Measurements from ENCODE around the gene INIP.

DNA sequence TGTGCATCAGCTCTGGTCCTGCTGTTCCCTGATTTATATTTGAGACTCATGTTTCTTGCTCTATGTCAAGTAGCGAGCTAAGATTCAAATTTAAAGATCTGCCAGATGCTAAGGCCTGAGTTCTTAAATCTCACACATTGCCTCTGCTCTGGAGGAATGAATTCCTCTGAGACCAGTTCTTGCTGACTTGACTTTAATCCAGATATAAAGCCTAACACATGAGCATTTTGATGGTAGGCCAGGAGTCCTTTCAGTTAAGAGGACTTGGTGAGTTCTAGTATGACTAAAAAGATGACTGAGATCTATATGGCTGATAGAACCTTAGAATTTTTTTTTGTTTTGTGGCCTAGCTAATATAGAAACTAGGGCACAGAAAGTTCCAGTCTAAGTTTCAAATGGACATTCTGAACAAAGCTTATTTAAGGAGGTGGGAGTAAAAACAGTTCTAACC is 1.3 kb upstream of the INIP start:
- TF ChIP-seq GATA3 (IDR thresholded peaks at IDR 0.05; ENCODE audit: low read depth, low read length) (no peak), GATA2 (IDR thresholded peaks at IDR 0.05; ENCODE audit: low read depth, low read length) (no peak)
